Epithelial cell of alveolus of lung (primary cell): ENCODE results near the gene RAD23A. TPM values are rescaled to one million over a fixed set of nuclear protein-coding genes. Genes with fewer than 3 reads are reported as not detected.

ENCODE experiments used
- total RNA-seq: library from RNA; depleted of rRNA; stranded (reverse); fragments of >200 nt; gene quantifications from 2 replicates; pipeline ENCODE4 v1.2.1, GENCODE V29; 2015

Gene RAD23A
- 107 and 111 TPM in 2 replicates for total RNA-seq

DNA sequence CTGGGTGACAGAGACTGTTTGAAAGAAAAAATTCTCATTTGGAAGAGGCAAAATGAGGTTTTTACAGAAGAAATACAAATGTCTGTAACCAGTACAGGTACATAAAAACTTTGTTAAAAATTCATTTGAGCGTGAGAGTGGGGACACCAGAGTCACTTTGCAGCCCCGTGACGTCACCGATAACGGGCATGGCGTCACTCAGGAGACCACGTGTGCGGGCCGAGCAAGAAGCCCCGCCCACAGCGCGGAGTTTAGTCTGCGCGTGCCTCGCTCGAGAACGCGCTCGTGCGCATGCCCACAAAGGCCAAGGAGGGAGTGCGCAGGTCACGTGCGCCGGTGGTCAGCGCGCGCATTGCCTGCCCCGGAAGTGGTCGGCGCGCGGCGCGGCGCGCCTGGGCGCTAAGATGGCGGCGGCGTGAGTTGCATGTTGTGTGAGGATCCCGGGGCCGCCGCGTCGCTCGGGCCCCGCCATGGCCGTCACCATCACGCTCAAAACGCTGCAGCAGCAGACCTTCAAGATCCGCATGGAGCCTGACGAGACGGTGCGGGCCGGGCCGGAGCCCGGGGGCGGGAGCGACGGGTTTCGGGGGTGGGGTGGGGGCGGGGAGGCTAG is at the start of gene RAD23A:
TSS of gene RAD23A (plus strand) at position 384 of the 613 bp plus-strand sequence. CDS start at position 471, 87 bp downstream.

DNA sequence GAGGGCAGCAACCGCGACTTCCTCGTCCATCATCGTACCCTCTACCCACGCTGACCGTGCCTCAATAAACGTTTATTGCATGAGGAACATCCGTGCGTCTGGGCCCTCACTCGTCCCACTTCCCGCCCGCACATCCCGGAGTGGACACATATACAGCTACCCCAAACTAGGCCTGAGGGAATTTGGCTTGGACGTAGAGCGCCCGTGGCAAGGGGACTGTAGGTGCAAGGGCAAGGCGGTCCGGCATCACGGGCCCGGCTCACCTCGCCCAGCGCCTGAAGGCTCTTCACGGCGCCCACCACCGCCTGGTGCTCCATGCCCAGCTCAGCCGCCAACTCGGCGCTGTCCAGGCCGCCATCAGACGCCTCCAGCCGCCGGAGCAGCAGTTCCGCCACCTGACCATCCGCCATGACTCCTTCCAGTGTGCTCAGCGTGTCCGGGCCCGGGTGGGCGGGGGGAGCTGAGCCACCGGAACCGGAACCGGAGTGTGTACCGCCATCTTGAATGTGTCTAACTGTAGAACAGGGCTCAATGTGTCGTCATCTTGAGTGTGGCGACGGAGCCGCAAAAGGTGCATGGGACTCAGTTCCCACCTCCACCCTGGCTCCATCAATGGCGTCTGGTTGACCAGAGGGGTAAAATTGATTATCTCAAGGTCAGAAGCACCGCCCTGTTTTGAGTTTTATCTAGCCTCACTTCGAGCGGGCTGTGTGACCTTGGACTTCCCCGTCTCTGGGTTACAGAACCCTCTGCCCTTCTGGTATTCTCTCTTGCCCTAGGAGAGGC is 12.2 kb upstream of the RAD23A start, which contains the start of gene FARSA:
TSS of gene FARSA (minus strand) at position 425 of the 786 bp plus-strand sequence. CDS start at position 410, 15 bp downstream.

DNA sequence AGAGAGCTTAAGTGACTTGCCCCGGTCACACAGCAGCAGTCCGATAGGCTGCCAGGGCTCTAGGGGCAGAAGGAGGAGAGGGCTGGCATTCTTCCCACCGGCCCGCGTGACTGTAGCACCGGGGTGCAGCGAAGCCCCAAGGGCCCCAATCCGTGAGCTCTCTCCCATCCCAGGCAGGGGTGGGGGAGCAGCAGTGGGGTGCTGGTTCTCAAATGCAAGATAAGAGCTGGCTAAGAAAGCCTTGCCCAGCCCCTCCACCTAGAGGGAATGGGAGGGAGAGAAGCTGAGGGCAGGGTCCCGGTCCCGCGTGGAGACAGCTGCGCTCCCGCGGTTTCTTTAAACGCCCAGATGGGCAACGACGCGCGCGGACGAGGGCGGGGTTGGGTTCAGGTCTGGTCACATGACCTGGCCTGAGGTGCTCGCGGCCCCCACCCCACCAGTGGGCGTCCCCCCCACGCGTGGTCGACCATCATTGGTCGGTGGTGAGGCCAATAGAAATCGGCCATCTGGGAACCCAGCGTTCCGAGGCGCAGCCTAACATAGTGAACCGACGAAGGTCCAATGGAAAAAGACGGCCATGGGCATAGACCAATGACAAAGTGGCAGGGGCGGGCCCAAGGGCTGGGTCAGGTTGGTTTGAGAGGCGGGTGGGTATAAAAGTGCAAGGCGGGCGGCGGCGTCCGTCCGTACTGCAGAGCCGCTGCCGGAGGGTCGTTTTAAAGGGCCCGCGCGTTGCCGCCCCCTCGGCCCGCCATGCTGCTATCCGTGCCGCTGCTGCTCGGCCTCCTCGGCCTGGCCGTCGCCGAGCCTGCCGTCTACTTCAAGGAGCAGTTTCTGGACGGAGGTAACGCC is 7.5 kb upstream of the RAD23A start, which contains the start of gene CALR:
TSS of gene CALR (plus strand) at position 683 of the 852 bp plus-strand sequence. CDS start at position 754, 71 bp downstream.

DNA sequence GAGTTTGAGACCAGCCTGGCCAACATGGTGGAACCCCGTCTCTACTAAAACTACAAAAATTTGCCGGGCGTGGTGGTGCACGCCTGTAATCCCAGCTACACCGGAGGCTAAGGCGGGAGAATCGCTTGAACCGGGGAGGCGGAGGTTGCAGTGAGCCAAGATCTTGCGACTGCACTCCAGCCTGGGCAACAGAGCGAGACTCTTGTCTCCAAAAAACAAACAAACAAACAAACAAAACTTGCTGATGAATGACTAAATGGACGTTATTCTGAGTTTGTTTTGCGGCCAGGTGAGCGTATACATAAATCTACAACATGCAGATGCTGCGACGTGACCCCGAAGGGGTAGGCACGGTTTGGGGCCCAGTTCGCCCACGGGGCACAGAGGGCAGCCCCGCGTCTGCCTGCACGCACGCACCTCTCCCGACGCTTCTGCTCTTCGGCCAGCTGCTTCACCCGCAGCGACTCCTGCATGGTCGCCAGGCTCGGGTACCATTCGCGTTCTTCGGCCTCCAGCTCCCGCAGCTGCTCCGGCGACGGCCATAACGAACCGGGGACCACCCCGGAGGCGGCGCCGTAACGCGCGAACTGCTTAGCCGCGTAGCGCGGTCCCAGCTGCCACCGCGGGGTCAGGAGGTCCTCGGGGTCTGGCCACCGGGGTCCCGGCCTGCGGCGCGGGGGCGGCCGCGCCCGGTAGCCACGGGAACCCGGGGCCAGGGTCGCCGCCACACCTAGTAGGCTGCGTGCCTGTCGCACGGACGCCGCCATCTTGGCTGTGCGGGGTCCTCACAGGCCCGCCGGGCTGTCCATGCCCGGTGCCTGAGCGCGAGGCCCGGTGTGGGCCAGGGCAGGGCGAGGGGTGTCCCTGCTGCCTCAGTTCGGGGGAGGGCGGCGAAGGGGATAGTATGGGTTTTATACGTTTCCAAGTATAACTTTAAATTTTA is 11.1 kb downstream of the RAD23A start, which contains the start of gene GADD45GIP1:
TSS of gene GADD45GIP1 (minus strand) at position 778 of the 943 bp plus-strand sequence. CDS start at position 767, 11 bp downstream.

DNA sequence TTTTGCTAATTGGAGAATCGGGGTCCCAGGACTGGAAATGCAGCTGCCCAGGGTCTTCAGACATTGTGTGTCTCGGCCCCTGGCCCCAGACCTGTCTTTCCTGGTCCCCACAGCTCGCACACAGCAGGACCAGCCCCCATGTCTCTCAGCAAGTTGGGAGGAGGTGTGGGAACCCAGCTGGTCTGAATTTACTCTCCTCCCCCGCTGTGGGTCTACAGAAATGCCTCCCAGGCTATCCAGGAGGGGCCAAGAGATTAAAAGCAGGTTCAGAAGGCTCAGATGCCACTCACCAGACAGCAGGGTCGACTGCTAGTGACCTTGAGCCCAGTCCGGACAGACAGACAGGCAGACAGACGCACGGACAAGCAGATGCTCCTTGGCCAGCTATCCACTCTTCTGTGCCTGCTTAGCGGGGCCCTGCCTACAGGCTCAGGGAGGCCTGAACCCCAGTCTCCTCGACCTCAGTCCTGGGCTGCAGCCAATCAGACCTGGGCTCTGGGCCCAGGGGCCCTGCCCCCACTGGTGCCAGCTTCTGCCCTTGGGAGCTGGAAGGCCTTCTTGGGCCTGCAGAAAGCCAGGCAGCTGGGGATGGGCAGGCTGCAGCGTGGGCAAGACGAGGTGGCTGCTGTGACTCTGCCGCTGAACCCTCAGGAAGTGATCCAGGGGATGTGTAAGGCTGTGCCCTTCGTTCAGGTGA is 23.8 kb downstream of the RAD23A start, which contains the start of gene DAND5:
TSS of gene DAND5 (plus strand) at position 285 of the 697 bp plus-strand sequence. CDS start at position 370, 85 bp downstream.

DNA sequence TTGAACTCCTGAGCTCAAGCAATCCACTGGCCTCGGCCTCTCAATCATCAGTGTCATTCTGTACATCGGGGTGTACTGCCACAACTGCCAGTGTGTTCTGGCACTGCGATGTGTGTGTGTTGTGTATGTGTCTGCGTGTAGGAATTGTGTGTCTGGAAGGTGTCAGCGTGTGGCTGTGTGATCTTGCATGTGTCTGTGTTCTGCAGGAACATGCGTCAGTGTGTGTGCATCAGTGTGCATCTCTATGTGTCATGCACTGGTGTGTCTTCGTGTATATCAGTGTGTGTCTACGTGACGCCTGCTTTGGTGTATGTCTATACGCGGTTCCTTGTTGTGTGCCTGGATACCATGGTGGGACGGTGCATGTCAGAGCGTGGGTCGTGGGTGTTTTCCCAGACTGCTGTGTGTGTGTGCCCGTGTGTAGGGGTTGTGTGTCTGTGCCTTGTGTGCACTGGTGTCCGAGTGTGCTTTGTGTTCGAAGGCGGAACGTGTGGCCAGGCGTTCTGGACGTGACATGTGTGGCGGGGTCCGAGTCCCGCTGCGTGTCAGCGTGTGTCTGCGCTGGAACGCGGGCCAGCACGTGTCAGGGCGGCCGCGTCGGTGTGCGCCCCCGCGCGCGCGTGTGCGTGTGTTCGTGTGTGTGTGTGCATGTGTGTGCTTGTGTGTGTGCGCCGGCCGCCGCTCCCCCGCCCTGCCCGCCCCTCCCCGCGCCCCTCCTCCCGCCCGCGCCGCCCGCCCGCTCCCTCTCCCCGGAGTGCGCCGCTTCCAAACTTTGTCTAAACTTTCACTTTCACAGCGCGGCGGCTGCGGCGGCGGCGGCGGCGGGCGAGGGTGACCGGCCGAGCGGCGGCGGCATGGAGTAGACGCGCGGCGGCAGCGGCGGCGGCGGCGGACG is 49.3 kb downstream of the RAD23A start, which contains the start of gene NFIX:
TSS of gene NFIX (plus strand) at position 775 of the 895 bp plus-strand sequence. CDS start 363 bp downstream, outside the sequence.

Other genes with a start within 250 kb of the RAD23A start
- gene FBXW9, start 249.2 kb upstream of the RAD23A start, total RNA-seq, result 8.8 and 11.5 TPM in 2 replicates
- 34.3 and 47.7 TPM in 2 replicates for gene TNPO2, start 221.9 kb upstream of the RAD23A start, total RNA-seq
- gene TRIR, start 211.2 kb upstream of the RAD23A start, total RNA-seq, result 353 and 355 TPM in 2 replicates
- 61.8 and 80.8 TPM in 2 replicates for gene GET3, start 208.4 kb upstream of the RAD23A start, total RNA-seq
- 1.8 TPM in 1 of 2 replicates, not detected in the other for gene BEST2, start 194.1 kb upstream of the RAD23A start, total RNA-seq
- 8.8 and 19.0 TPM in 2 replicates for gene HOOK2, start 170.3 kb upstream of the RAD23A start, total RNA-seq
- 398 and 481 TPM in 2 replicates for gene JUNB, start 154.4 kb upstream of the RAD23A start, total RNA-seq
- gene PRDX2, start 144.1 kb upstream of the RAD23A start, total RNA-seq, result 454 and 460 TPM in 2 replicates
- not detected in 2 replicates for gene THSD8, start 143.8 kb upstream of the RAD23A start, total RNA-seq
- 13.5 and 45.0 TPM in 2 replicates for gene RNASEH2A, start 139.3 kb upstream of the RAD23A start, total RNA-seq
- not detected in 2 replicates for gene RTBDN, start 111.3 kb upstream of the RAD23A start, total RNA-seq
- gene MAST1, start 107.3 kb upstream of the RAD23A start, total RNA-seq, result under 0.01 and 0.88 TPM in 2 replicates
- gene DNASE2, start 64.4 kb upstream of the RAD23A start, total RNA-seq, result 26.4 and 55.3 TPM in 2 replicates
- not detected in 2 replicates for gene KLF1, start 58.7 kb upstream of the RAD23A start, total RNA-seq
- gene GCDH, start 54.7 kb upstream of the RAD23A start, total RNA-seq, result 22.6 and 40.1 TPM in 2 replicates
- gene SYCE2, start 26.6 kb upstream of the RAD23A start, total RNA-seq, result 0.56 TPM in 1 of 2 replicates, not detected in the other
- gene FARSA, start 12.2 kb upstream of the RAD23A start, total RNA-seq, result 60.8 and 78.4 TPM in 2 replicates
- gene CALR, start 7.3 kb upstream of the RAD23A start, total RNA-seq, result 932 and 1,873 TPM in 2 replicates
- gene GADD45GIP1, start 11.4 kb downstream of the RAD23A start, total RNA-seq, result 54.9 and 63.6 TPM in 2 replicates
- gene DAND5, start 23.7 kb downstream of the RAD23A start, total RNA-seq, result not detected in 2 replicates
- 33.9 and 97.1 TPM in 2 replicates for gene NFIX, start 49.6 kb downstream of the RAD23A start, total RNA-seq
- gene LYL1, start 157.0 kb downstream of the RAD23A start, total RNA-seq, result 0.48 and 6.5 TPM in 2 replicates
- 25.9 and 35.6 TPM in 2 replicates for gene TRMT1, start 170.9 kb downstream of the RAD23A start, total RNA-seq
- 49.1 and 79.9 TPM in 2 replicates for gene NACC1, start 172.4 kb downstream of the RAD23A start, total RNA-seq
- gene STX10, start 204.5 kb downstream of the RAD23A start, total RNA-seq, result 73.0 and 74.2 TPM in 2 replicates
- 119 and 139 TPM in 2 replicates for gene IER2, start 204.5 kb downstream of the RAD23A start, total RNA-seq